ENCODE data around the gene LUC7L2. TPM values are rescaled to one million over a fixed set of nuclear protein-coding genes. Genes with fewer than 3 reads are reported as not detected.
A peak's percentile ranks its signal among the peaks of the same experiment; 100 is the strongest.

The LUC7L2 gene
- total RNA-seq, 4 donors from 2014 or later: 48.7 to 71.7 (median 56.8) TPM

DNA sequence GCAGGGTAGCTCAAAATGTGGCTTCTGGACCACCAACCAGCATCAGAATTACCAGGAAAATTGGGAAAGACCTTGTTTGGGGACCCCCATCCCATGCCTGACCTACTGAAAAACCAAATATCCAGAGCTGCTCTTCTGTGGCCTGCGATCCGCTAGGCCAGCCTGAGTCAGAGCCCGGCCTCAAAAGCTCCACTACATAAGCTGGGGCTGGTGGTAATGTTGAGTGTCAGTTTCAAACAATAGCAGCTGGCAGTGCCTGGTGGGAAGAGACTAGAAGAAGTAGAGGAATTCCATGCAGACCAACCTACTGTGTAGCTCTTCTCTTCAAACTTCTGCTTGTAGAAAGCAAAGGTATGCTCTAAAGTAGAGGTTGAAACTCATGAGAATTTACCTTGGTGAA is 71.8 kb downstream of the LUC7L2 start:
- no peak for TF ChIP-seq POLR2A (IDR thresholded peaks at IDR 0.05)
- TF ChIP-seq, protein P1, sequence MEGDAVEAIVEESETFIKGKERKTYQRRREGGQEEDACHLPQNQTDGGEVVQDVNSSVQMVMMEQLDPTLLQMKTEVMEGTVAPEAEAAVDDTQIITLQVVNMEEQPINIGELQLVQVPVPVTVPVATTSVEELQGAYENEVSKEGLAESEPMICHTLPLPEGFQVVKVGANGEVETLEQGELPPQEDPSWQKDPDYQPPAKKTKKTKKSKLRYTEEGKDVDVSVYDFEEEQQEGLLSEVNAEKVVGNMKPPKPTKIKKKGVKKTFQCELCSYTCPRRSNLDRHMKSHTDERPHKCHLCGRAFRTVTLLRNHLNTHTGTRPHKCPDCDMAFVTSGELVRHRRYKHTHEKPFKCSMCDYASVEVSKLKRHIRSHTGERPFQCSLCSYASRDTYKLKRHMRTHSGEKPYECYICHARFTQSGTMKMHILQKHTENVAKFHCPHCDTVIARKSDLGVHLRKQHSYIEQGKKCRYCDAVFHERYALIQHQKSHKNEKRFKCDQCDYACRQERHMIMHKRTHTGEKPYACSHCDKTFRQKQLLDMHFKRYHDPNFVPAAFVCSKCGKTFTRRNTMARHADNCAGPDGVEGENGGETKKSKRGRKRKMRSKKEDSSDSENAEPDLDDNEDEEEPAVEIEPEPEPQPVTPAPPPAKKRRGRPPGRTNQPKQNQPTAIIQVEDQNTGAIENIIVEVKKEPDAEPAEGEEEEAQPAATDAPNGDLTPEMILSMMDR (IDR thresholded peaks at IDR 0.05): no peak
- WGBS, 2 donors: 52 to 55% methylated on average over 3 of the region's 3 CpGs
- H3K4me3 ChIP-seq (ENCODE audit: low read depth, poor library complexity, severe bottlenecking): no peak overlapping the region
- intact Hi-C loops (cut with DNase I; ENCODE audit: low total_unique reads): loop anchor here (10.0 kb wide), 1 partner anchor 53 kb away; the partner anchor contains the start of gene KLRG2
- DNase-seq (ENCODE audit: low spot score in 2 of 2): no peak

DNA sequence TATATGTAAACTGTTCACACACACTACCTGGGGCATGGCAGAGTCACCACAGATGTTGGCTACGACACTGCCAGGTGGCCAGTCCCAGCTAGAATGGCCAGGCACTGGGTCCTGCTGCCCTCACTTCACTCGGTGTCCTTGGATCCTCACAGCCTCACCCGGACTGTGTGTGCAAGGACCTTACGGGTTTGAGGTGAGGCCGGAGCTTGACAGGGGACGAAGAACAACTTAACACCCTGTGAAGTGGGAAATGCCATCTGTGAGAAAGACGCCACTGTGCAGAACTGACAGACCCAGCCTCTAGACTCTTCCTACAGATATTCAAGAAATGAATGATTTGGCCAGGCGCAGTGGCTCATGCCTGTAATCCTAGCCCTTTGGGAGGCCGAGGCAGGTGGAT is 77.1 kb downstream of the LUC7L2 start:
- no peak overlapping the region for H3K4me3 ChIP-seq (ENCODE audit: low read depth, poor library complexity, severe bottlenecking)
- DNase-seq (ENCODE audit: low spot score in 2 of 2): peak in 1 of 2 donors; percentile 76
- TF ChIP-seq, protein P1 (IDR thresholded peaks at IDR 0.05): no peak
- TF ChIP-seq POLR2A (IDR thresholded peaks at IDR 0.05): no peak
- intact Hi-C loops (cut with DNase I; ENCODE audit: low total_unique reads): loop anchor here (10.0 kb wide), 1 partner anchor 48 kb away; the partner anchor contains the start of gene KLRG2
- 95 to 97% methylated on average over 9 of the region's 9 CpGs for WGBS, 2 donors

DNA sequence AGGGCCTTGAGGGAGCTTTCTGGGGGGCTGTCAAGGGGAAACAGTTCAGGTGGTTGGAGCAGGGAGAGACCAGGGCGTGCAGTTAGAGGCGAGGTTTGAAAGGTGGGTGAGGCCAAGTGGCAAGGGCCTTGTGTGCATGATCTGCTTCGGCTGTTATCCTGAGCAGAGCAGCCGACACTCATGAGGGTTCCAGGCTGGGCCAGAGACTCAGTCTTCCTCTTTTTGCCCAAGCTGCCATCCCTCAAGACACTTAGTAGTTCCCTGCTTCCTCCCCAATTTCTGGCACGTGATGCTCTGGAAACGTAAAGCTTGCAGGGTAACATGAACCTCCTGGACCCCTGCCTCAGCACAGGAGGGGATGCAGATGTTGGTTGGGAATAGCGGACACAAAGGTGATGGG is 79.7 kb downstream of the LUC7L2 start:
- WGBS, 2 donors: 78 to 87% methylated on average over 7 of the region's 7 CpGs
- DNase-seq (ENCODE audit: low spot score in 2 of 2): no peak
- intact Hi-C loops (cut with DNase I; ENCODE audit: low total_unique reads): loop anchor here (10.0 kb wide), 1 partner anchor 45 kb away; the partner anchor contains the start of gene KLRG2
- no peak overlapping the region for H3K4me3 ChIP-seq (ENCODE audit: low read depth, poor library complexity, severe bottlenecking)
- no peak for TF ChIP-seq POLR2A (IDR thresholded peaks at IDR 0.05)
- TF ChIP-seq, protein P1 (IDR thresholded peaks at IDR 0.05): no peak

DNA sequence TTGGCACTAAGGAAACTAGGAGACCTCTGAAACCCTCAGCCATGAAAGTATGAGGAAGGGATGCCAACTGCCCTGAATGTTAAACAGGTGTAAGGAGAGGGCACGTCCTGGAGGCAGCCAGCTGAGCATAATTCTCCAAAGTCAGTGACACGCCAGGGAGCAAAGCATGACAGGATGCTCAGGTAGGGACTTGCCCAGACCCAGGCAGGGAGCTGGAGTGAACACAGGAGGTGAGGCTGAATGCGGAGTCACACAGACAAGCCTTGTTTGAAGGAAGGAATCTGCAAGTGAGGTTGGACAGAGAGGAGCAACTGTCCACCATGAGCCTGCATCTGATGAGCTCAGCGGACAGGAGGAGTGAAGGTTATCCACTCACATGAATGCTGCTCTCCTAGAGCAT is 82.3 kb downstream of the LUC7L2 start:
- peak in 1 of 2 donors; percentile 24 for DNase-seq (ENCODE audit: low spot score in 2 of 2)
- 50% methylated on average over 4 of the region's 4 CpGs for WGBS, 2 donors
- intact Hi-C loops (cut with DNase I; ENCODE audit: low total_unique reads): no loop called here
- no peak for TF ChIP-seq POLR2A (IDR thresholded peaks at IDR 0.05)
- TF ChIP-seq, protein P1 (IDR thresholded peaks at IDR 0.05): no peak
- no peak overlapping the region for H3K4me3 ChIP-seq (ENCODE audit: low read depth, poor library complexity, severe bottlenecking)

DNA sequence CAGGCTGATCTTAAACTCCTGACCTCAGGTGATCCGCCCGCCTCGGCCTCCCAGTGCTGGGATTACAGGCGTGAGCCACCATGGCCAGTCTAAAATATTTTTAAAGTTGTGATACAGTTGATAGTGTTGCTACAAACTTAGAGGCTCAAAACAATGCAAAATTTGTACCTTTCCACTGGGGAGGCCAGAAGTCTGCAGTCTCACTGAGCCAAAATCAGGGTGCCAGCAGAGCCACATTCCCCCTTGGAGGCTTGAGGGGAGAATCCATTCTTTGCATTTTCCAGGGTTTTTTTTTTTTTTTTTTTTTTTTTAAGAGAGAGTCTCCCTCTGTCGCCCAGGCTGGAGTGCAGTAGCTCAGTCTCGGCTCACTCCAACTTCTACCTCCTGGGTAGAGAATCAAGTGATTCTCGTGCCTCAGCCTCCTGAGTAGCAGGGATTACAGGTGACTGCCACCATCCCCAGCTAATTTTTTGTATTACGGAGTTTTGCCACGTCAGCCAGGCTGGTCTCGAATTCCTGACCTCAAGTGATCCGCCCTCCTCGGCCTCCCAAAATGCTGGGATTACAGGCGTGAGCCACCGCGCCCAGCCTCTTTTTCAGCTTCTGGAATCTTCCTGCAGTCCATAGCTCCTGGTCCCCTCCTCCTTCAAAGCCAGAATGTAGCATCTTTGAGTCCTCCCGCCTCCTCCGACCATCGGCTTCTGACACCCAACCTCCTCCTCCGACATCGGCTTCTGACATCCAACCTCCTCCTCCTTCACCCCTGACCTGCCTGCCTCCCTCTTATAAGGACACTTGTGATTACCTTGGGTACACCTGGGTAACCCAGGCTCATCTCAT is 86.6 kb downstream of the LUC7L2 start:
- H3K4me3 ChIP-seq (ENCODE audit: low read depth, poor library complexity, severe bottlenecking): no peak overlapping the region
- no peak for DNase-seq (ENCODE audit: low spot score in 2 of 2)
- intact Hi-C loops (cut with DNase I; ENCODE audit: low total_unique reads): no loop called here
- WGBS, 2 donors: 93 to 95% methylated on average over 20 of the region's 20 CpGs
- no peak for TF ChIP-seq POLR2A (IDR thresholded peaks at IDR 0.05)
- TF ChIP-seq, protein P1 (IDR thresholded peaks at IDR 0.05): no peak
